ENCODE data around the gene OSBP2. TPM values are rescaled to one million over a fixed set of nuclear protein-coding genes. Genes with fewer than 3 reads are reported as not detected.

OSBP2 gene
- total and polyA plus RNA-seq, 2 of the 13 experiments (the other 11 are each of a cell fraction or from before 2014, with no cell fraction given), result 5.0 to 7.7 TPM

GRCh38 chr22:30802202-30803166 is 107.8 kb downstream of the OSBP2 start (continued):
- TF ChIP-seq, protein P1, sequence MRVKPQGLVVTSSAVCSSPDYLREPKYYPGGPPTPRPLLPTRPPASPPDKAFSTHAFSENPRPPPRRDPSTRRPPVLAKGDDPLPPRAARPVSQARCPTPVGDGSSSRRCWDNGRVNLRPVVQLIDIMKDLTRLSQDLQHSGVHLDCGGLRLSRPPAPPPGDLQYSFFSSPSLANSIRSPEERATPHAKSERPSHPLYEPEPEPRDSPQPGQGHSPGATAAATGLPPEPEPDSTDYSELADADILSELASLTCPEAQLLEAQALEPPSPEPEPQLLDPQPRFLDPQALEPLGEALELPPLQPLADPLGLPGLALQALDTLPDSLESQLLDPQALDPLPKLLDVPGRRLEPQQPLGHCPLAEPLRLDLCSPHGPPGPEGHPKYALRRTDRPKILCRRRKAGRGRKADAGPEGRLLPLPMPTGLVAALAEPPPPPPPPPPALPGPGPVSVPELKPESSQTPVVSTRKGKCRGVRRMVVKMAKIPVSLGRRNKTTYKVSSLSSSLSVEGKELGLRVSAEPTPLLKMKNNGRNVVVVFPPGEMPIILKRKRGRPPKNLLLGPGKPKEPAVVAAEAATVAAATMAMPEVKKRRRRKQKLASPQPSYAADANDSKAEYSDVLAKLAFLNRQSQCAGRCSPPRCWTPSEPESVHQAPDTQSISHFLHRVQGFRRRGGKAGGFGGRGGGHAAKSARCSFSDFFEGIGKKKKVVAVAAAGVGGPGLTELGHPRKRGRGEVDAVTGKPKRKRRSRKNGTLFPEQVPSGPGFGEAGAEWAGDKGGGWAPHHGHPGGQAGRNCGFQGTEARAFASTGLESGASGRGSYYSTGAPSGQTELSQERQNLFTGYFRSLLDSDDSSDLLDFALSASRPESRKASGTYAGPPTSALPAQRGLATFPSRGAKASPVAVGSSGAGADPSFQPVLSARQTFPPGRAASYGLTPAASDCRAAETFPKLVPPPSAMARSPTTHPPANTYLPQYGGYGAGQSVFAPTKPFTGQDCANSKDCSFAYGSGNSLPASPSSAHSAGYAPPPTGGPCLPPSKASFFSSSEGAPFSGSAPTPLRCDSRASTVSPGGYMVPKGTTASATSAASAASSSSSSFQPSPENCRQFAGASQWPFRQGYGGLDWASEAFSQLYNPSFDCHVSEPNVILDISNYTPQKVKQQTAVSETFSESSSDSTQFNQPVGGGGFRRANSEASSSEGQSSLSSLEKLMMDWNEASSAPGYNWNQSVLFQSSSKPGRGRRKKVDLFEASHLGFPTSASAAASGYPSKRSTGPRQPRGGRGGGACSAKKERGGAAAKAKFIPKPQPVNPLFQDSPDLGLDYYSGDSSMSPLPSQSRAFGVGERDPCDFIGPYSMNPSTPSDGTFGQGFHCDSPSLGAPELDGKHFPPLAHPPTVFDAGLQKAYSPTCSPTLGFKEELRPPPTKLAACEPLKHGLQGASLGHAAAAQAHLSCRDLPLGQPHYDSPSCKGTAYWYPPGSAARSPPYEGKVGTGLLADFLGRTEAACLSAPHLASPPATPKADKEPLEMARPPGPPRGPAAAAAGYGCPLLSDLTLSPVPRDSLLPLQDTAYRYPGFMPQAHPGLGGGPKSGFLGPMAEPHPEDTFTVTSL (CRISPR knock-in tag; IDR thresholded peaks at IDR 0.05; ENCODE audit: borderline replicate concordance), result no peak
- no peak for TF ChIP-seq ZNF672 (CRISPR knock-in tag; IDR thresholded peaks at IDR 0.05)
- TF ChIP-seq, protein P2, sequence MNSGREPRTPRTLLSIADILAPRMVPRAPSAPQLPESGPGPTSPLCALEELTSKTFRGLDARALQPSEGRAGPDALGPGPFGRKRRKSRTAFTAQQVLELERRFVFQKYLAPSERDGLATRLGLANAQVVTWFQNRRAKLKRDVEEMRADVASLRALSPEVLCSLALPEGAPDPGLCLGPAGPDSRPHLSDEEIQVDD (CRISPR knock-in tag; IDR thresholded peaks at IDR 0.05; ENCODE audit: borderline replicate concordance), result peak; percentile 99
- no peak for TF ChIP-seq ZNF496 (CRISPR knock-in tag; IDR thresholded peaks at IDR 0.05; ENCODE audit: insufficient replicate concordance)
- TF ChIP-seq ZKSCAN8 (CRISPR knock-in tag; IDR thresholded peaks at IDR 0.05; ENCODE audit: borderline replicate concordance), result peak; percentile 91
- peak; percentile 82; the same call in 1 of the 2 replicates for TF ChIP-seq ZNF354B (CRISPR knock-in tag; IDR thresholded peaks at IDR 0.05)
- no peak for TF ChIP-seq U2AF2 (IDR thresholded peaks at IDR 0.05; ENCODE audit: low read depth, low read length)
- peak; percentile 97 for TF ChIP-seq SMAD3 (CRISPR knock-in tag; IDR thresholded peaks at IDR 0.05)
- TF ChIP-seq ZEB1 (IDR thresholded peaks at IDR 0.05; ENCODE audit: insufficient replicate concordance, low read depth), result no peak
- peak; percentile 64; the same call in 1 of the 2 replicates for TF ChIP-seq GFI1 (CRISPR knock-in tag; IDR thresholded peaks at IDR 0.05; ENCODE audit: borderline replicate concordance)
- TF ChIP-seq ZMYM2 (CRISPR knock-in tag; IDR thresholded peaks at IDR 0.05), result no peak
- TF ChIP-seq, protein P3, sequence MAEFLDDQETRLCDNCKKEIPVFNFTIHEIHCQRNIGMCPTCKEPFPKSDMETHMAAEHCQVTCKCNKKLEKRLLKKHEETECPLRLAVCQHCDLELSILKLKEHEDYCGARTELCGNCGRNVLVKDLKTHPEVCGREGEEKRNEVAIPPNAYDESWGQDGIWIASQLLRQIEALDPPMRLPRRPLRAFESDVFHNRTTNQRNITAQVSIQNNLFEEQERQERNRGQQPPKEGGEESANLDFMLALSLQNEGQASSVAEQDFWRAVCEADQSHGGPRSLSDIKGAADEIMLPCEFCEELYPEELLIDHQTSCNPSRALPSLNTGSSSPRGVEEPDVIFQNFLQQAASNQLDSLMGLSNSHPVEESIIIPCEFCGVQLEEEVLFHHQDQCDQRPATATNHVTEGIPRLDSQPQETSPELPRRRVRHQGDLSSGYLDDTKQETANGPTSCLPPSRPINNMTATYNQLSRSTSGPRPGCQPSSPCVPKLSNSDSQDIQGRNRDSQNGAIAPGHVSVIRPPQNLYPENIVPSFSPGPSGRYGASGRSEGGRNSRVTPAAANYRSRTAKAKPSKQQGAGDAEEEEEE (CRISPR knock-in tag; IDR thresholded peaks at IDR 0.05; ENCODE audit: borderline replicate concordance), result no peak
- TF ChIP-seq ZNF841 (CRISPR knock-in tag; IDR thresholded peaks at IDR 0.05; ENCODE audit: borderline replicate concordance), result peak; percentile 92; the same call in 1 of the 2 replicates
- TF ChIP-seq, protein P4, sequence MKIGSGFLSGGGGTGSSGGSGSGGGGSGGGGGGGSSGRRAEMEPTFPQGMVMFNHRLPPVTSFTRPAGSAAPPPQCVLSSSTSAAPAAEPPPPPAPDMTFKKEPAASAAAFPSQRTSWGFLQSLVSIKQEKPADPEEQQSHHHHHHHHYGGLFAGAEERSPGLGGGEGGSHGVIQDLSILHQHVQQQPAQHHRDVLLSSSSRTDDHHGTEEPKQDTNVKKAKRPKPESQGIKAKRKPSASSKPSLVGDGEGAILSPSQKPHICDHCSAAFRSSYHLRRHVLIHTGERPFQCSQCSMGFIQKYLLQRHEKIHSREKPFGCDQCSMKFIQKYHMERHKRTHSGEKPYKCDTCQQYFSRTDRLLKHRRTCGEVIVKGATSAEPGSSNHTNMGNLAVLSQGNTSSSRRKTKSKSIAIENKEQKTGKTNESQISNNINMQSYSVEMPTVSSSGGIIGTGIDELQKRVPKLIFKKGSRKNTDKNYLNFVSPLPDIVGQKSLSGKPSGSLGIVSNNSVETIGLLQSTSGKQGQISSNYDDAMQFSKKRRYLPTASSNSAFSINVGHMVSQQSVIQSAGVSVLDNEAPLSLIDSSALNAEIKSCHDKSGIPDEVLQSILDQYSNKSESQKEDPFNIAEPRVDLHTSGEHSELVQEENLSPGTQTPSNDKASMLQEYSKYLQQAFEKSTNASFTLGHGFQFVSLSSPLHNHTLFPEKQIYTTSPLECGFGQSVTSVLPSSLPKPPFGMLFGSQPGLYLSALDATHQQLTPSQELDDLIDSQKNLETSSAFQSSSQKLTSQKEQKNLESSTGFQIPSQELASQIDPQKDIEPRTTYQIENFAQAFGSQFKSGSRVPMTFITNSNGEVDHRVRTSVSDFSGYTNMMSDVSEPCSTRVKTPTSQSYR (CRISPR knock-in tag; IDR thresholded peaks at IDR 0.05; ENCODE audit: borderline replicate concordance), result peak; percentile 65; the same call in 1 of the 2 replicates
